Measurements from ENCODE around the gene ENG.

GRCh38 chr9:127903557-127904475, 49.4 kb upstream of the ENG start:
- TF ChIP-seq POLR2A (IDR thresholded peaks at IDR 0.05; ENCODE audit: low read depth, low read length): no peak; the same call in 1 of the 2 replicates
- no peak; the same call in 1 of the 2 replicates for TF ChIP-seq POLR2AphosphoS5 (IDR thresholded peaks at IDR 0.05; ENCODE audit: low read depth, low read length)
- 0 out of 2 replicates have a peak, but pooled peaks have one; percentile 41 for TF ChIP-seq TAF1 (IDR thresholded peaks at IDR 0.05; ENCODE audit: borderline replicate concordance, low read depth, low read length)
